ENCODE measurements around the gene EPHA1. TPM values are rescaled to one million over a fixed set of nuclear protein-coding genes. Genes with fewer than 3 reads are reported as not detected.

Gene EPHA1
- 2.4 TPM for polyA plus RNA-seq (2013, experiment 1 of 2; ENCODE audit: insufficient read length)
- 2.2 TPM for polyA plus RNA-seq (2013, experiment 2 of 2; ENCODE audit: insufficient read length)

- DNase-seq: no peak
Observed at GRCh38 chr7:143408686-143409561, at the start of gene EPHA1. EPHA1 (minus strand) TSS chr7:143408856; CDS start chr7:143408805, 51 bp downstream.

- peak; percentile 83 for DNase-seq
Observed at GRCh38 chr7:143458263-143458662, 49.6 kb upstream of the EPHA1 start.

- peak; percentile 80 for DNase-seq
Observed at GRCh38 chr7:143456992-143457793, 48.5 kb upstream of the EPHA1 start.

- no peak for DNase-seq
Observed at GRCh38 chr7:143455942-143456341, 47.3 kb upstream of the EPHA1 start.

GRCh38 chr7:143455491-143455890, 46.8 kb upstream of the EPHA1 start:
- no peak for DNase-seq

GRCh38 chr7:143454091-143454680, 45.5 kb upstream of the EPHA1 start:
- no peak for DNase-seq

DNA sequence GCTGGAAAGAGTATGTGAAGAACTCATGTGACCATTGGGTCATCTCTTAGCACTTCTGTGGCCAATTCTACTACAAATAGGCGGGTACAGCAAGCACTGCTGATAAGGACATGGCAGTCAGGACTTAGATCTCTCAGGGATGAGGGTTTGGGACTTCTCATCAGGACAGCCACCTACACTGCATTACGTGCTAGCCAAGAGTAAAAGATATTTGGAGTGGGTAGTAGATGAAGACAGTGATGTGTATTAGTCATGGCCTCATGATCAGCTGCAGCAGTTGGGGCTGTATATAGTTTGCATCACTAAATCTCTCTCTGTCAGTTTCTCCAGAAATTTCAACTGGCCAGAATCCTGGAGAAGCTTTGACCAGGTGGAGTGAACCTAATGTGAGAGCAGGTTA, 43.8 kb upstream of the EPHA1 start:
- DNase-seq: no peak

- no peak for DNase-seq
Observed at GRCh38 chr7:143451746-143452145, 43.1 kb upstream of the EPHA1 start.

DNA sequence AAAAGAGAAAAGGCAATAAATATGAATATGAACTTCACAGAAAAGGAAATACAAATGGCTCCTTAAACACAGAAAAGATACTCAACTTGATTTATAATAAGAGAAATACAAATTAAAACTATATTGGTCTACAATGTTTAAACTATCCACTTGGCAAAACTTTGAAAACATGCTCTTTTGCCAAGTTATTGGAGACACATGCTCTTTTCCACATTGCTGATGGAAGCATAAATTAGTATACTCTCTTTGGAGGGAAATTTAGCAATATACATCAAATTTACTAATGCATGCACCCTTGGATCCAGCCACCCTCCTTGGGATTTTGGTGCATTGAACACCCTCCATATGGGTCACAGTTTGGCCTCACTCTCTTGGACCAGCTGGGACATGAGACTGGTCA, 42.5 kb upstream of the EPHA1 start:
- DNase-seq: no peak

DNA sequence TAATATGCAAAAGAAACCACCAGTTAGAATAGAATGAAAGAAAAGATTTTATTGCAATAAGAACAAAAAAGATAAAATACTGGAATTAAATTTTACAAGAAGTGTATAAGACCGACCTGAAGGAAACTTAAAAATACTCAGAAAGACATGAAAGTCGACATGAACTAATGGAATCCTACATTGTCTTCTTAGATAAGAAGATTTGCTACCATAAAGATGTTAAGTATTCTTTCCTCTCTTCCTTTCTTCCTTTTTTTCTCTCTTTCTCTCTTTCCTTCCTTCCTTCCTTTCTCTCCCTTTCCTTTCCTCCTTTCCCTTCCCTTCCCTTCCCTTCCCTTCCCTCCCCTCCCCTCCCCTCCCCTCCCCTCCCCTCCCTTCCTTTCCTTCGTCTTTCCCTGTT, 41.1 kb upstream of the EPHA1 start:
- no peak for DNase-seq

DNA sequence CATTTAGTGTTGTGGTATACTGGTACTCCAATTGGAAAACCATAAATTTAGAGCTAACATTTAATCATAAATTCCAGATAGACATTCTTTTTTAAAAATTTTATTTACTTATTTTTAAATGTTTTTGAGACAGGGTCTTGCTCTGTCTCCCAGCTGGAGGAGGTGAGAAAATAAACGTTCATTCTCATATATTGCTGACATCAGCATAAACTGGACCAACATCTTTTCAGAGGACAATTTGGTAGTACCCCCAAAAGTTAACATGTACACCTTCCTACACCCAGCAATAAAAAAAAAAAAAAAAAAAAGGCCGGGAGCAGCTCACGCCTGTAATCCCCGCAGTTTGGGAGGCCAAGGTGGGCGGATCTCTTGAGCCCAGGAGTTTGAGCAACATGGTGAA, 39.8 kb upstream of the EPHA1 start:
- DNase-seq: no peak

DNA sequence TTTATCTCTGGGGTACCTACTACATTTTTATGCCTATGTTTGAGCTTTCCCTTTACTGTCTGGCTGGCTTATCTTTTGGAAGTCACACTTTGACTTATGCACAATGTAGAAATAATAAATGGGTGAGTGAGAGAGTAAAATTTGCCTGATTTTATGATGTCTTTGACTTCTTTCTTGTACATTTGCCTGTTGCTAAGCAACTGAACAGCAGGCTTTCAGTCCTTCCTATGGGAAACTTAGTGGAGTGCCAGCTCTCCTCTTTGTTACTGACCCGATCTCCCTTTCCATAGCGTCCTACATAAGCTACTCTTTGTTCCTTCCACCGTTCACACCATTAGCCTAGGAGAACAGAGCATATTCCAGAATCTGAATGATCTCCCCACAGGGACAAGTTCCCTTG, 38.8 kb upstream of the EPHA1 start:
- DNase-seq: no peak

DNA sequence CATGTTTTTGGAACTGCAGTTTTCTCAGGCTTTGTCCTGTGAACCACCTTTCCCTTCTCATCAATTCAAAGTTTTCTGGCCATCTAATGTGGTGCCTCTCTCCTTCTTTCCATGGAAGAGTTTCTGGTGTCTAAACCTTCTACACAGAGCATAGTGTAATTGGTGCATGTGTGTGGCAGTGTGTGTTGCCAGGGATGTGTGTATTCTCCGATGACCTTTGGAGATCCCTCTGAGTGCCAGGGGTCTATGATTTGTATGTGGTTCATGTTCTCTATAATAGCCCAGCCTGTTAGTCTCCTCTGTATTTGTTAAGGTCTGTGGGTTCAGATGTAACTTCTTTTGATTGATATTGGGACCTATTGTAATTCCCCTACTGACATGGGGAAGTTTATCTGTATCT, 36.1 kb upstream of the EPHA1 start:
- no peak for DNase-seq

DNA sequence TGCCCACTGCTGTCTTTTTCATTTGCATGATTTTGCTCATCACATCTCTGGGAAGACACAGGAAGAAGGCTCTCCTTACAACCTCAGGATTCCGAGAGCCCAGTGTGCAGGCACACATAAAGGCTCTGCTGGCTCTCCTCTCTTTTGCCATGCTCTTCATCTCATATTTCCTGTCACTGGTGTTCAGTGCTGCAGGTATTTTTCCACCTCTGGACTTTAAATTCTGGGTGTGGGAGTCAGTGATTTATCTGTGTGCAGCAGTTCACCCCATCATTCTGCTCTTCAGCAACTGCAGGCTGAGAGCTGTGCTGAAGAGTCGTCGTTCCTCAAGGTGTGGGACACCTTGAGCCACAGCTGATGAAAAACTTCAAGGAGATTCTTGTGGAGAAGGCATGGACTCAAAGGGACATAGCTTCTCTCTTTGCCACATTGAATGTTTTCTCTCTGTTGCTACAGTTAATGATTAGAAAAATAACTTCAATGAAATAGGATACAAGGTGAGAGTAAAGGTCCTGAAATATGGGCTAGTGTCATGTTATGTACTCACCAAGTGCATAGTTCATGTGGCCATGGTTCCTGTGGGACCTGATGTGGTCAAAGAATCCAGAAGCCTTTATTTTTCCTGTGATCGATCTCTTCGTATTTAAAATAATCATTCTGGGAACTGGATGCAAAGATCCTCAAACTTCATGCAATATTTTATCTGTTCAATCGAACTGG, 35.6 kb upstream of the EPHA1 start:
- no peak for DNase-seq

- no peak for DNase-seq
Observed at GRCh38 chr7:143443153-143443552, 34.5 kb upstream of the EPHA1 start, which contains the start of gene TAS2R60. TAS2R60 (plus strand) TSS chr7:143443453; CDS start chr7:143443453, 0 bp downstream.

DNA sequence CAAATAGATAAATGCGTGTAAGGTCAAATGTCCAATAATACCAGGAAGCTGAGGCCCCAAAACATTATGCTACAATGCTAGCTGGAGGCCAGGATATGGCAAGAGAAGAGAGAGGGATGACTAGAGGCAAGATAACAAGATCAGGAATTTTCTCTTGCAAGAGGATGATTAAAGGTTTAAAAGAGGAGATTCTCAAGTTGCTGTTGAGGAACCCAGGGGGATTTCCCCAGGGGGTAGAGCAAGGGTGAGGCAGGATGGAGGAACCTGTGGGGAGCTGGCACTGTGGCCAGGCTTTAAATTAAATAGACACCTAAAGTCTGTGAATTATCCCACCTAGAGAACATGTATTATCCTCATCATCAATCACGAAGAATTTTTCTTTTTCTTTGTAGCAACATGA, 31.2 kb upstream of the EPHA1 start:
- no peak for DNase-seq

GRCh38 chr7:143437578-143437977, 28.9 kb upstream of the EPHA1 start:
- no peak for DNase-seq

DNA sequence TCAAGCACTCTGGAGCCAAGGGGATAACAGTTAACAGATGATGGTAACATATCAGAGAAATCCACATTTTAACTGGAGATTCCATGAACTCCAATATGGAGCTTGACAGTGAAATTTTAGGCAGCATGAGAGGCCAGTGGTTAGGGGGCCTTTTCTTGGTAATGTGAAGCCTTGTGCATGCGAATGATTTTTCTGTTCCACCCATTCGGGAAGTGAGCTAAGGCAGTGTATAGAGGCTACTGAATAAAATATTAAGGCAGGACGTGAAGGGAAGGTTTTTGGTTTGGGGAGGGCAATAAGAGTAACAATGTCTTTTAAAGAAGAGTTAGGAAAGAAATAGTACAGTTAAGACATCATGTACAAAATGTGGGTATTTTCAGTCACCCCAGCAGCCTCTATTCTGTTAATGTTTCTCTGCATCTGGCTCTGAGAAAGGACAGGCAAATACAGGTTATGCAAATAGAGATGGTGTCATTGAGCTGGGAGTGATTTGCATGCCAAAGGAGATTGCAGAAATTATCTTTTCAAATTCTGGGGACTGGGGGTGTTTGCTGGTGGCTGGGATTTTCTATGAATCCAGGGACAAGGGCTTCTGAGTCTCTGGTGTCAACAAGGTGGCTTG, 27.8 kb upstream of the EPHA1 start:
- DNase-seq: no peak

GRCh38 chr7:143435266-143435665, 26.6 kb upstream of the EPHA1 start:
- DNase-seq: no peak

GRCh38 chr7:143434660-143435059, 26.0 kb upstream of the EPHA1 start:
- DNase-seq: peak; percentile 21

- no peak for DNase-seq
Observed at GRCh38 chr7:143433759-143434158, 25.1 kb upstream of the EPHA1 start.

- DNase-seq: no peak
Observed at GRCh38 chr7:143431109-143431508, 22.5 kb upstream of the EPHA1 start.
